Ovary (tissue), 9 donors: ENCODE data around the gene TTC28. TPM values are rescaled to one million over a fixed set of nuclear protein-coding genes. Genes with fewer than 3 reads are reported as not detected.

Source experiments
- DNase-seq, 5 donors: peaks; one replicate each; pipeline ENCODE4 v3.0.0-alpha.2; 2019 to 2020
- H3K27ac ChIP-seq, 2 donors: fragments of 200-600 bp; one replicate each; pipeline versions ENCODE4 v1.5.1 to v1.8.0; 2019 to 2022
- H3K27me3 ChIP-seq: fragments of 200-600 bp; one replicate; pipeline ENCODE4 v1.8.0; 2022
- H3K36me3 ChIP-seq: fragments of 200-600 bp; sonication (generic); one replicate; pipeline ENCODE4 v1.5.1; 2019
- H3K4me1 ChIP-seq: one replicate; pipeline ENCODE4 v1.8.1; 2013; ENCODE audit warnings: mild to moderate bottlenecking, moderate library complexity; ENCODE audit not compliant: insufficient read depth
- H3K4me3 ChIP-seq: fragments of 200-600 bp; sonication (generic); one replicate; pipeline ENCODE4 v1.5.1; 2017
- H3K9me3 ChIP-seq, 2 donors: fragments of 200-600 bp in 1 of 2; sonication (generic) in 1 of 2; one replicate each; pipeline versions ENCODE4 v1.5.1 to v1.8.1; 2013 to 2019; ENCODE audit warnings: mild to moderate bottlenecking in 1 of 2, moderate library complexity in 1 of 2
- EP300 ChIP-seq: sonication (generic); formaldehyde crosslinking; IDR thresholded peaks from one replicate; pipeline ENCODE4 v1.6.1; 2017; ENCODE audit warnings: antibody characterized with exemption
- POLR2A ChIP-seq: fragments of 450-650 bp; IDR thresholded peaks from one replicate; pipeline ENCODE4 v1.6.1; 2017; ENCODE audit warnings: antibody characterized with exemption, mild to moderate bottlenecking, moderate library complexity
- WGBS, 3 donors: extraction: QIAGEN DNeasy Blood & Tissue Kit in 1 of 3; methylation state at CpG; one replicate each; pipeline versions ENCODE4 v1.1.5 to v1.1.7; 2013 to 2017; 5-methylcytosine and 5-hydroxymethylcytosine counted together
- intact Hi-C, 4 donors: fragments of 100-400 bp; cut with DNase I; formaldehyde crosslinking; loops; one replicate each; pipeline versions ENCODE4 v1.11.0 to v1.15.1; 2022 to 2023
- microRNA-seq, 3 donors: library from miRNA; unstranded; fragments of <30 nt; microRNA quantifications; one replicate each; pipeline versions ENCODE4 to v1.2.0, GENCODE V29; 2019 to 2020
- polyA plus RNA-seq, 2 donors: library from polyadenylated mRNA; stranded (reverse); fragments of 200-250 nt in 1 of 2; fragments of 350-450 nt in 1 of 2; fragmentation: Illumina TruSeq in 1 of 2; extraction: RNeasy Lipid Tissue Mini Kit (QIAGEN cat#74804) in 1 of 2; gene quantifications; one replicate each; pipeline ENCODE4 v1.2.3, GENCODE V29; 2013 to 2014
- small RNA-seq: library from RNA; depleted of rRNA; stranded (forward); fragments of <200 nt; gene quantifications from one replicate; pipeline ENCODE3, GENCODE V24; 2016
- total RNA-seq, 7 donors: library from RNA; depleted of rRNA in 2 of 7; stranded (reverse); fragments of >200 nt in 2 of 7; fragmentation: NEBNext Ultra II Directional in 3 of 7; extraction: Animal tissue kit (Norgen Biotek cat#: 25700) in 3 of 7; gene quantifications; one replicate each; pipeline versions ENCODE4 v1.1.0 to v1.2.4, GENCODE V29; 2016 to 2023
- TF ChIP-seq, protein P1 (sequence below), 3 donors: fragments of 450-650 bp in 2 of 3; fragments of 200-600 bp in 1 of 3; IDR thresholded peaks; one replicate each; pipeline versions ENCODE4 v1.5.1 to v1.8.0; 2016 to 2022; ENCODE audit warnings: antibody characterized with exemption in 3 of 3, mild to moderate bottlenecking in 1 of 3
- donor health status: DM: no; HTN: no; CAD: no; lungs with moderate emphysema.
- donor health status: DM: no; HTN: no; CAD: no.
- donor health status: Bipolar disorder and iron deficiency.
- donor health status: DM: yes; HTN: yes; CAD: no.
- donor health status: DM: no; HTN: no; CAD: no.
- donor health status: DM: yes; HTN: yes; CAD: no.

Gene TTC28
- total and polyA plus RNA-seq, 9 donors: 16.7 to 127 (median 72.9) TPM

DNA sequence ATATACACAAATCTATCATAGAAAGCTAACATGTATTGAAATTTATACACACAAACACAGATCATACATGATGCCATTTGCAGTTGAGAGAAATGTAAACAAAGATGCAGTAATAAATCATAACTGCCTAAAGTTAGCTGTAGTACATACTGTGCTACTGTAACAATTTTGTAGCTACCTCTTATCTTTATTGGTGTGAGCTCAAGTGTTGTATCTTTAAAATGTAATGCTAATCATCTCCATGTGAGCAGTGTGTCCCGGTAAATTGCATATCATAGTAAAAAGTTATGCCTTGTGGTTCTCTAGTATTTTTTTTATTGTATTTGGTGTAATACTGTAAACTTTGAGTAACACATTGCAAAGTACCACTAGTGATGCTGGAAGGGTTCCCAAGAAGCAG lies 743.7 kb downstream of the TTC28 start:
- H3K27ac ChIP-seq: no peak overlapping the region

GRCh38 chr22:27934069-27934468 lies 745.6 kb downstream of the TTC28 start:
- H3K27ac ChIP-seq: no peak overlapping the region
- H3K4me1 ChIP-seq: no peaks in the 10 kb centered on the region
- 73 to 80% (median 79%) methylated on average over 5 of the region's 5 CpGs for WGBS, 3 donors
- H3K27me3 ChIP-seq: no peaks in the 10 kb centered on the region
- TF ChIP-seq POLR2A (no peak), EP300 (no peak)
- TF ChIP-seq, protein P1, sequence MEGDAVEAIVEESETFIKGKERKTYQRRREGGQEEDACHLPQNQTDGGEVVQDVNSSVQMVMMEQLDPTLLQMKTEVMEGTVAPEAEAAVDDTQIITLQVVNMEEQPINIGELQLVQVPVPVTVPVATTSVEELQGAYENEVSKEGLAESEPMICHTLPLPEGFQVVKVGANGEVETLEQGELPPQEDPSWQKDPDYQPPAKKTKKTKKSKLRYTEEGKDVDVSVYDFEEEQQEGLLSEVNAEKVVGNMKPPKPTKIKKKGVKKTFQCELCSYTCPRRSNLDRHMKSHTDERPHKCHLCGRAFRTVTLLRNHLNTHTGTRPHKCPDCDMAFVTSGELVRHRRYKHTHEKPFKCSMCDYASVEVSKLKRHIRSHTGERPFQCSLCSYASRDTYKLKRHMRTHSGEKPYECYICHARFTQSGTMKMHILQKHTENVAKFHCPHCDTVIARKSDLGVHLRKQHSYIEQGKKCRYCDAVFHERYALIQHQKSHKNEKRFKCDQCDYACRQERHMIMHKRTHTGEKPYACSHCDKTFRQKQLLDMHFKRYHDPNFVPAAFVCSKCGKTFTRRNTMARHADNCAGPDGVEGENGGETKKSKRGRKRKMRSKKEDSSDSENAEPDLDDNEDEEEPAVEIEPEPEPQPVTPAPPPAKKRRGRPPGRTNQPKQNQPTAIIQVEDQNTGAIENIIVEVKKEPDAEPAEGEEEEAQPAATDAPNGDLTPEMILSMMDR (IDR thresholded peaks at IDR 0.05): no peak
- no peak overlapping the region for H3K4me3 ChIP-seq
- DNase-seq: no peak
- H3K36me3 ChIP-seq: no peaks in the 10 kb centered on the region
- intact Hi-C loops: no loop called here
- no peaks in the 10 kb centered on the region for H3K9me3 ChIP-seq

More for the DNA sequence above, 743.7 kb downstream of the TTC28 start:
- intact Hi-C loops: no loop called here
- no peaks in the 10 kb centered on the region for H3K27me3 ChIP-seq
- H3K4me3 ChIP-seq: no peak overlapping the region
- WGBS, 3 donors: 52 to 70% (median 63%) methylated on average over 1 of the region's 1 CpG
- H3K36me3 ChIP-seq: no peaks in the 10 kb centered on the region
- no peak for DNase-seq
- no peak for TF ChIP-seq POLR2A
- TF ChIP-seq EP300: no peak
- TF ChIP-seq, protein P1 (IDR thresholded peaks at IDR 0.05): no peak
- no peaks in the 10 kb centered on the region for H3K4me1 ChIP-seq
- no peaks in the 10 kb centered on the region for H3K9me3 ChIP-seq

DNA sequence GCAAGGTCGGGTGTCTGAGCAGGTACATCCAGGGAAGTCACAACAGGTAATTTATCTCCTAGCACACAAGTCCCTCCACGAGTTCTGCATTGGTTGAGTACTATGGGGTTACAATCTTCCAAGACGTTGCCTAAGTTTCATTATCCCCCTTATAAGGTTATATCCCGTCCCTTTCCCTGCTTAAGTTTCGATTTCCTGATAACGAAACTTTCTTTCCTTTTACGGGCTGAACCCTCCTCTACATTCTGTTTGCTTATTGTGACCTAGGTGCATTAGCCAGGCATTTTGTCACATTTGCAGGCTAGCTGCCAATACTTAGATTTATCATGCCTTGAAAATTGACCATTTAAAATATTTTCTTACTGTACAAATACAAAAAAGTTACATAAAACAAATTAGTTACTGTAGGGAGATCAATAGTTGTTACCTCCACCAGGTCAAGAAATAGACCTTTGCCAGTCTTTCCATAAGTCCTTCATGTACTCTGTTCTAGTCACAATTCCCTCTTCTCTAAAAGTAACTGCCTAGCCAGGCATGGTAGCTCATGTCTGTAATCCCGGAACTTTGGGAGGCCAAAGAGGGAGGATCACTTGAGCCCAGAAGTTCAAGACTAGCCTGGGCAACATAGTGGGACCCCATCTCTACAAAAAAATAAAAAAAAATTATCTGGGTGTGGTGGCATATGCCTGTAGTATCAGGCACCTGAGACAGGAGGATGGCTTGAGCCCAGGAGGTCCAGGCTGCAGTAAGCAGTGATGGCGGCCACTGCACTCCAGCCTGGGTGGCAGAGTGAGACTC lies 746.3 kb downstream of the TTC28 start:
- H3K4me3 ChIP-seq: no peak overlapping the region
- intact Hi-C loops: no loop called here
- 91 to 95% (median 92%) methylated on average over 9 of the region's 9 CpGs for WGBS, 3 donors

DNA sequence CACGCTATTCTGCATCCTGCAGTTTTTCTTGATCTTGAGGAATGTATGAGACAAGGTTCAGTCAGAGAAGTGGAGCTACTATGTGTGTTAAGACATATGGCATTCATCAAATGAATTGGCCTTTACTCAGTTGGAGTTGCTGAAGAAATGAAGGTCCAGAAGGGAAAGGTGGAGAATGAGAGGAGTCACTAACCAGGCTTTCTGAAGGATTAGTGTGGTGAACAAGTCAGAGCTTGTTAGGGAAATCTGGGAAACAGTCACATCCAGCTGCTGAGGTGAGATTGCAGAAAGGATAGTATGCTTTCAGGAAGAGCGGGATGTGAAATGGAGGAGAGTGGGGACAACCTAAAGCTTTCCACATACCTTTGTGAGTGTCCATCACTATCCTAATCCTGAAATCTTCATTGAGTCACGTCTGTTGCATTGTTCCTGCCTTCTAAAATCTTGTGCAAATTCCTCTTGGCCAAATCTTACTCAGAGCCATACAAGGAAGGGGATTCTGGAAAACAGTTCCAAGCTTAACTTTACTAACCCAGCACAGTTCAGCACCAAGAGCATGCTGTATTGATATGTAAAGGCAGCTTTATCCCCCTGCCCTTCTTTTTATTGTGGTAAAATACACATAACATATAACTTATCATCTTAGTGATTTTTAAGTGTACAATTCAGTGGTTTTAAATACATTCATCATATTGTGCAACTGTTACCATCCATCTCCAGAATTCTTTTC lies 749.1 kb downstream of the TTC28 start:
- DNase-seq: no peak
- TF ChIP-seq EP300: no peak
- no peak for TF ChIP-seq POLR2A
- TF ChIP-seq, protein P1 (IDR thresholded peaks at IDR 0.05): no peak
- 88 to 91% (median 89%) methylated on average over 3 of the region's 3 CpGs for WGBS, 3 donors
- Histone ChIP-seq H3K27me3 (no peaks in the 10 kb centered on the region), H3K9me3 (no peaks in the 10 kb centered on the region), H3K27ac (no peak overlapping the region), H3K36me3 (no peaks in the 10 kb centered on the region), H3K4me3 (no peak overlapping the region), H3K4me1 (no peaks in the 10 kb centered on the region)
- intact Hi-C loops: no loop called here

More for the DNA sequence above, 746.3 kb downstream of the TTC28 start:
- TF ChIP-seq, protein P1 (IDR thresholded peaks at IDR 0.05): no peak
- TF ChIP-seq EP300 (no peak), POLR2A (no peak)
- H3K9me3 ChIP-seq: no peaks in the 10 kb centered on the region
- DNase-seq: no peak
- no peaks in the 10 kb centered on the region for H3K36me3 ChIP-seq
- no peaks in the 10 kb centered on the region for H3K4me1 ChIP-seq
- H3K27me3 ChIP-seq: no peaks in the 10 kb centered on the region
- no peak overlapping the region for H3K27ac ChIP-seq

Small RNAs within 50 kb of the gene (microRNA-seq; reads per million reads assigned to microRNA genes)
- 0 reads per million in 3 donors for gene MIR5739

Small RNAs within 50 kb of the gene (small RNA-seq; reads per million reads assigned to genes)
- not detected for gene MIR5739
- gene RF00019: not detected
- not detected for gene RF00150
- not detected for gene RF02200
- not detected for gene RN7SL162P

Other genes starting within 250 kb of the TTC28 start
- 10 to 100 TPM in 4 of 7 donors, 1 to 10 TPM in 3; 4.1 to 18.2 (median 10.1) TPM for gene CHEK2, start 62.0 kb upstream of the TTC28 start, total RNA-seq
- gene CHEK2, start 62.0 kb upstream of the TTC28 start, polyA plus RNA-seq: 10 to 100 TPM; 10.2 to 10.5 TPM
- 10 to 100 TPM; 14.9 to 70.6 (median 17.0) TPM for gene HSCB, start 62.2 kb upstream of the TTC28 start, total RNA-seq
- gene HSCB, start 62.2 kb upstream of the TTC28 start, polyA plus RNA-seq: 10 to 100 TPM; 25.7 to 27.9 TPM
- gene CCDC117, start 92.9 kb upstream of the TTC28 start, total RNA-seq: 10 to 100 TPM; 14.9 to 24.7 (median 22.8) TPM
- gene CCDC117, start 92.9 kb upstream of the TTC28 start, polyA plus RNA-seq: 10 to 100 TPM; 11.7 to 34.2 TPM
- gene XBP1, start 120.7 kb upstream of the TTC28 start, total RNA-seq: 100 to 1,000 TPM; 115 to 229 (median 138) TPM
- 100 to 1,000 TPM in 1 of 2 donors, 10 to 100 TPM in 1; 53.1 to 154 TPM for gene XBP1, start 120.7 kb upstream of the TTC28 start, polyA plus RNA-seq
- 10 to 100 TPM; 11.1 to 24.3 (median 14.1) TPM for gene ZNRF3, start 203.7 kb upstream of the TTC28 start, total RNA-seq
- gene ZNRF3, start 203.7 kb upstream of the TTC28 start, polyA plus RNA-seq: 1 to 10 TPM; 7.4 TPM